ENCODE results near the gene PCOLCE2.

DNA sequence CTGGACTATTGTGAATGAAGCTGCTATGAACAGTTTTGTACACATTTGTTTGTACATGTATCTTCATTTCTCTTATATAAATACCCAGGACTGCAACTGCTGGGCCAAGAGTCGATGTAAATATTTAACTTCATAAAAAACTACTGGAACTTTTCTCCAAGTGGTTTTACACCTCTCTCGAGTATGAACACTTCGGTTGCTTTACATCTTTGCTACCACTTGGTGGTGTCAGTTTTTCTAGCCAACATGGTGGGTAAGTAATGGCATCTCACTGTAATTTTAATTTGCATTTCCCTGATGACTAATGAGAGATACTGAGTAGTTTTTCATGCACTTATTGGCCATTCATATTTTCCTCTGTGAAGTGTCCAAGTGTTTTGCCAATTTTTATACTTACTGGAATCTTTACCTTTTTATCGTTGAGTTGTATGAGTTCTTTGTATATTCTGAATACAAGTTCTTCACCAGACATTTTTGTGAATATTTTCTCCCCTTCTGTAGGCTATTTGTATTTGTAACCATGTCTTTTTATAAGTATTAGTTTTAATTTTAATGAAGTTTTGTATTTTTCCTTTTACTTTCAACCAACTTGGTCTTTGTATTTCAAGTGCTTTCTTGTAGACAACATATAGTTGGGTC lies 44.4 kb downstream of the PCOLCE2 start:
- TF ChIP-seq GABPA (IDR thresholded peaks at IDR 0.05; ENCODE audit: borderline replicate concordance, insufficient read depth, low read length) (no peak), EZH2 (IDR thresholded peaks at IDR 0.05; ENCODE audit: low read depth, low read length, severe bottlenecking) (no peak), CTCF (IDR thresholded peaks at IDR 0.05; ENCODE audit: control extremely low read depth in 1 of 3, insufficient read depth in 1 of 3, low read depth in 1 of 3, low read length in 3 of 3) (peak in 2 of 3 experiments; percentile 42 to 59; a peak in 2 of 4 replicates), TCF12 (IDR thresholded peaks at IDR 0.05; ENCODE audit: low read depth, low read length) (no peak), POLR2A (IDR thresholded peaks at IDR 0.05; ENCODE audit: control extremely low read depth in 1 of 2, low read depth in 2 of 2, low read length in 2 of 2) (no peak), ZNF274 (IDR thresholded peaks at IDR 0.05; ENCODE audit: borderline replicate concordance, extremely low read depth, low read length) (no peak), MAX (IDR thresholded peaks at IDR 0.05) (no peak), SP1 (IDR thresholded peaks at IDR 0.05; ENCODE audit: low read depth, low read length) (no peak), ASH2L (IDR thresholded peaks at IDR 0.05; ENCODE audit: low read length) (no peak), RAD21 (IDR thresholded peaks at IDR 0.05 in 1 of 2, conservative IDR thresholded peaks at IDR 0.05 in 1 of 2; ENCODE audit: low read depth in 2 of 2, low read length in 2 of 2) (peak; percentile 44 to 59), MAFK (IDR thresholded peaks at IDR 0.05; ENCODE audit: low read depth, low read length) (no peak), SP4 (IDR thresholded peaks at IDR 0.05; ENCODE audit: low read length) (no peak), CBX5 (IDR thresholded peaks at IDR 0.05; ENCODE audit: low read depth, low read length) (no peak), CHD2 (IDR thresholded peaks at IDR 0.05; ENCODE audit: low read length) (no peak)

All from H1 (cell line).